ENCODE data around the gene ANKRD34A. TPM values are rescaled to one million over a fixed set of nuclear protein-coding genes. Genes with fewer than 3 reads are reported as not detected.

Gene ANKRD34A
- total and polyA plus RNA-seq, 2 of the 4 experiments (the other 2 are of a cell fraction) = 0.90 to 1.9 TPM

- Histone ChIP-seq H3K18ac (ENCODE audit: low read depth, low read length) (peak overlapping the region; percentile 86; the same call in 1 of the 2 replicates), H3K36me3 (ENCODE audit: control insufficient read depth, insufficient read depth, low read length) (peaks cover 6% of the 10 kb centered on the region), H2BK5ac (ENCODE audit: low read depth, low read length, poor library complexity, severe bottlenecking) (peak overlapping the region; percentile 92), H4K8ac (ENCODE audit: low read depth in 2 of 2, low read length in 2 of 2) (peak overlapping the region; percentile 96 to 97), H3K4me3 (ENCODE audit: insufficient read depth, low read depth, low read length) (peak overlapping the region; percentile 76), H4K91ac (ENCODE audit: insufficient read depth, low read depth, low read length) (peak overlapping the region; percentile 79), H3K4me1 (ENCODE audit: control insufficient read depth, insufficient read depth, low read length) (peaks cover 3% of the 10 kb centered on the region), H2BK20ac (ENCODE audit: low read depth, low read length) (no peak overlapping the region), H3K23ac (ENCODE audit: low read depth, low read length) (peak overlapping the region; percentile 86), H3K4ac (ENCODE audit: low read depth, low read length) (peak overlapping the region; percentile 89), H3K9ac (ENCODE audit: low read depth, low read length) (peak overlapping the region; percentile 96), H4K5ac (ENCODE audit: low read depth, low read length) (peak overlapping the region; percentile 95), H3K4me2 (ENCODE audit: low read depth, low read length) (peak overlapping the region; percentile 81), H2AK5ac (ENCODE audit: low read depth, low read length) (peak overlapping the region; percentile 73), H3K9me3 (ENCODE audit: control insufficient read depth, insufficient read depth, low read length) (no peaks in the 10 kb centered on the region), H3K27ac (ENCODE audit: insufficient read depth, low read length) (peak overlapping the region; percentile 83), H4K20me1 (ENCODE audit: insufficient read depth, low read length) (no peaks in the 10 kb centered on the region), H2BK120ac (ENCODE audit: low read depth, low read length) (peak overlapping the region; percentile 35; the same call in 1 of the 2 replicates), H3K14ac (replicated peaks; ENCODE audit: low read depth, low read length) (peak overlapping the region; percentile 87), H3K9me1 (ENCODE audit: insufficient read depth, low read length) (peaks cover 4% of the 10 kb centered on the region; the same call in 1 of the 2 replicates), H2AK9ac (replicated peaks; ENCODE audit: low read depth, low read length, poor library complexity) (peak overlapping the region; percentile 80), H3K79me1 (ENCODE audit: low read depth in 1 of 2, low read length in 2 of 2) (peaks cover 18 to 27% of the 10 kb centered on the region in 2 experiments; a peak in 3 of 4 replicates), H2BK15ac (ENCODE audit: low read depth, low read length) (no peak overlapping the region), H3K27me3 (ENCODE audit: control insufficient read depth, insufficient read depth, low read length) (no peaks in the 10 kb centered on the region), H3K56ac (ENCODE audit: extremely low read depth, insufficient read depth, low read length) (peak overlapping the region; percentile 97), H2AFZ (replicated peaks; ENCODE audit: low read length, poor library complexity) (peak overlapping the region; percentile 91)
- 88% methylated on average over 3 of the region's 20 CpGs; no CpG with 5 or more reads in 1 of the 2 experiments for WGBS, 2 experiments (ENCODE audit: extremely low coverage in 2 of 2, insufficient read length in 1 of 2)
- DNase-seq (no peak), ATAC-seq (ENCODE audit: low read depth) (no peak)
- in situ Hi-C loops (cut with MboI; ENCODE audit: low sequenced_read_pairs) = no loop called here
- CTCF ChIA-PET = interaction anchor here (0.6 to 0.9 kb wide), 4 partner anchors 26 to 52 kb away, joined by 3 to 5 read pairs (median 3); partner anchors contain the start of genes ANKRD34A and POLR3GL
- intact Hi-C loops (cut with micrococcal nuclease) = loop anchor here (2.0 kb wide), 3 partner anchors 29 to 69 kb away; partner anchors contain the start of genes ANKRD34A, POLR3GL and TXNIP
- dilution Hi-C loops (cut with HindIII; ENCODE audit: low sequenced_read_pairs, unreplicated experiment) = no loop called here
- TF ChIP-seq CEBPB (IDR thresholded peaks at IDR 0.05; ENCODE audit: low read depth, low read length) (no peak), RCOR1 (IDR thresholded peaks at IDR 0.05; ENCODE audit: insufficient replicate concordance, low read length) (no peak), MXI1 (IDR thresholded peaks at IDR 0.05; ENCODE audit: borderline replicate concordance, low read depth, low read length) (no peak), BHLHE40 (IDR thresholded peaks at IDR 0.05; ENCODE audit: low read depth, low read length) (no peak), CTCF (conservative IDR thresholded peaks at IDR 0.05; ENCODE audit: low read depth, low read length) (no peak), RFX5 (IDR thresholded peaks at IDR 0.05; ENCODE audit: low read depth, low read length) (no peak), NFE2L2 (IDR thresholded peaks at IDR 0.05; ENCODE audit: low read depth, low read length) (no peak), ELK1 (IDR thresholded peaks at IDR 0.05; ENCODE audit: borderline replicate concordance, low read depth, low read length) (no peak), SMC3 (IDR thresholded peaks at IDR 0.05; ENCODE audit: low read depth, low read length) (no peak), POLR2A (IDR thresholded peaks at IDR 0.05; ENCODE audit: low read depth, low read length) (no peak)
- TF ChIP-seq, protein P1, sequence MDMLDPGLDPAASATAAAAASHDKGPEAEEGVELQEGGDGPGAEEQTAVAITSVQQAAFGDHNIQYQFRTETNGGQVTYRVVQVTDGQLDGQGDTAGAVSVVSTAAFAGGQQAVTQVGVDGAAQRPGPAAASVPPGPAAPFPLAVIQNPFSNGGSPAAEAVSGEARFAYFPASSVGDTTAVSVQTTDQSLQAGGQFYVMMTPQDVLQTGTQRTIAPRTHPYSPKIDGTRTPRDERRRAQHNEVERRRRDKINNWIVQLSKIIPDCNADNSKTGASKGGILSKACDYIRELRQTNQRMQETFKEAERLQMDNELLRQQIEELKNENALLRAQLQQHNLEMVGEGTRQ (IDR thresholded peaks at IDR 0.05; ENCODE audit: low read depth, low read length) = no peak
- POLR2A ChIA-PET (ENCODE audit: unreplicated experiment) = interaction anchor here (0.7 to 0.9 kb wide), 3 partner anchors 36 to 51 kb away, joined by 3 to 4 read pairs (median 3); no protein-coding TSS in a partner anchor
- BruUV-seq (replicated peaks) = no TSS peak
Measured at GRCh38 chr1:145927916-145928643, 36.3 kb downstream of the ANKRD34A start.

All from IMR-90 (cell line).